Breast epithelium (tissue), 3 donors: ENCODE measurements around the gene DTNB.

Experiments used
- CTCF ChIP-seq, 3 donors: fragments of 450-650 bp; IDR thresholded peaks; one replicate each; pipeline ENCODE4 v1.5.1; 2016 to 2017; ENCODE audit warnings: antibody characterized with exemption in 3 of 3, mild to moderate bottlenecking in 3 of 3, moderate library complexity in 3 of 3
- POLR2A ChIP-seq: fragments of 450-650 bp; IDR thresholded peaks from one replicate; pipeline ENCODE4 v1.6.1; 2016; ENCODE audit warnings: antibody characterized with exemption, mild to moderate bottlenecking, moderate library complexity
- POLR2AphosphoS5 ChIP-seq, 3 donors: sonication (generic); formaldehyde crosslinking; IDR thresholded peaks; one replicate each; pipeline ENCODE4 v1.6.1; 2017; ENCODE audit warnings: antibody characterized with exemption in 3 of 3

- TF ChIP-seq CTCF (IDR thresholded peaks at IDR 0.05) = no peak
- no peak for TF ChIP-seq POLR2A
- TF ChIP-seq POLR2AphosphoS5 (IDR thresholded peaks at IDR 0.05) = no peak
Measured at GRCh38 chr2:25335971-25336370, 337.4 kb downstream of the DTNB start.
